ENCODE results near the gene TNIP2.

TNIP2 gene

DNA sequence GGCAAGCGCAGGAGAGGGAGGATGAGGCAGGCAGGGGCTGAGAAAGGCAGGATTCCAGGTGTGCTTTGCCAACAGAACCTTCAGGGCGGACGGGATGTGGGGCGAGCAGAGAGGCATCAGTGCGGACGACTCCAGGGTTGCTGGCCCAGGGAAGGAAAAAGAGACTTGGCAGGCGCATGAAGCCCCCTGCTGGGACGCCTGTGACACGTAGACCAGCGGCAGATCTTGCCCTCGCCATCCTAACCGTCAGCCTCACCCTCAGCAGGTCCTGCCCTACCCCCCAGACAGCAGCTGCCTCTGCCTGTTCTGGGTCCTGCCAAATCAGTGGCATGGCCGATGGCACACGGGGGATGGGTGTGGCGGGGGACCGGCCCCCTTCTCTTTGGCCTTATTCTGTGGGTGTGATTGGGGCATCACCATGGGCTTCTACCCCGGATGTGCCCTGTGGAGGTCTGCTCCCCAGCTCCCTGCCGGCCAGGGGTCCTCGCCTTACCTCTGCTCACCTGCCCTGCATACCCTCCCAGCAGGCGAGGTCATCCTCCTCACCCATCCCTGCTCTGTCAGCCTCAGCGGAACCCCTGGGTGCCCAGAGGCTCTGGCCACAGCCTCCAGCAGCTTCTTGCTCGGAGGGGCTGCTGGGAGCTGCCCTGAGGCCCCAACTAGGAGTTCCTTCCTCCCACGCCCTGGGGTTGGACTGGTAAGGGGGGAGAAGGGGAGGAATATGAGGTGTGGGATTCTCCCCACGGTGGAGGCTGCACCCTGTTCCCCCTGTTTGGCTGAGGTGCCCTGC is 33.9 kb upstream of the TNIP2 start:
- TF ChIP-seq, protein P1, sequence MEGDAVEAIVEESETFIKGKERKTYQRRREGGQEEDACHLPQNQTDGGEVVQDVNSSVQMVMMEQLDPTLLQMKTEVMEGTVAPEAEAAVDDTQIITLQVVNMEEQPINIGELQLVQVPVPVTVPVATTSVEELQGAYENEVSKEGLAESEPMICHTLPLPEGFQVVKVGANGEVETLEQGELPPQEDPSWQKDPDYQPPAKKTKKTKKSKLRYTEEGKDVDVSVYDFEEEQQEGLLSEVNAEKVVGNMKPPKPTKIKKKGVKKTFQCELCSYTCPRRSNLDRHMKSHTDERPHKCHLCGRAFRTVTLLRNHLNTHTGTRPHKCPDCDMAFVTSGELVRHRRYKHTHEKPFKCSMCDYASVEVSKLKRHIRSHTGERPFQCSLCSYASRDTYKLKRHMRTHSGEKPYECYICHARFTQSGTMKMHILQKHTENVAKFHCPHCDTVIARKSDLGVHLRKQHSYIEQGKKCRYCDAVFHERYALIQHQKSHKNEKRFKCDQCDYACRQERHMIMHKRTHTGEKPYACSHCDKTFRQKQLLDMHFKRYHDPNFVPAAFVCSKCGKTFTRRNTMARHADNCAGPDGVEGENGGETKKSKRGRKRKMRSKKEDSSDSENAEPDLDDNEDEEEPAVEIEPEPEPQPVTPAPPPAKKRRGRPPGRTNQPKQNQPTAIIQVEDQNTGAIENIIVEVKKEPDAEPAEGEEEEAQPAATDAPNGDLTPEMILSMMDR (IDR thresholded peaks at IDR 0.05; ENCODE audit: insufficient read depth, low read length, missing control alignments), result no peak
- no peak overlapping the region for H3K4me3 ChIP-seq (ENCODE audit: low read depth, low read length)
- DNase-seq (ENCODE audit: low read depth, low spot score), result no peak
- ChIA-PET POLR2A (no interaction called here), CTCF (no interaction called here)

DNA sequence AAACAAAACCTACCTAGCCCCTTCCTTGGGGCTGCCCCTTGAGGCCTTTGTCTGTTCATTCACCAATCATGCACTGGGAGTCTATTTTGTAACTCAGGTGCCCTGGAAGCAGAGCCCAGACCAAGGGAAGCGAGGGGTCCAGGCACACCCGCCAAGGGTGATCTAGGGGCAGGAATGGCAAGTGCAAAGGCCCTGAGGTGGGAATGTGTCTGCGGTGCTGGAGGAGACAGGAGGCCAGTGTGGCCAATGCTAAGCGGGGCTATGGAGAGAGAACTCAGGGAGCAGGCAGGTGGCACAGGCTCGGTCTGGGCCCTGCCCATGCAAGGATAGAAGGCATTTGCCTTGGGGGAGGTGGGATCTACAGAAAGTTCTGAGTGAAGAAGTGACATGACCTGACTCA is 33.2 kb upstream of the TNIP2 start:
- TF ChIP-seq, protein P1 (IDR thresholded peaks at IDR 0.05; ENCODE audit: insufficient read depth, low read length, missing control alignments), result no peak
- H3K4me3 ChIP-seq (ENCODE audit: low read depth, low read length), result no peak overlapping the region
- CTCF ChIA-PET, result no interaction called here
- no peak for DNase-seq (ENCODE audit: low read depth, low spot score)
- POLR2A ChIA-PET, result no interaction called here

DNA sequence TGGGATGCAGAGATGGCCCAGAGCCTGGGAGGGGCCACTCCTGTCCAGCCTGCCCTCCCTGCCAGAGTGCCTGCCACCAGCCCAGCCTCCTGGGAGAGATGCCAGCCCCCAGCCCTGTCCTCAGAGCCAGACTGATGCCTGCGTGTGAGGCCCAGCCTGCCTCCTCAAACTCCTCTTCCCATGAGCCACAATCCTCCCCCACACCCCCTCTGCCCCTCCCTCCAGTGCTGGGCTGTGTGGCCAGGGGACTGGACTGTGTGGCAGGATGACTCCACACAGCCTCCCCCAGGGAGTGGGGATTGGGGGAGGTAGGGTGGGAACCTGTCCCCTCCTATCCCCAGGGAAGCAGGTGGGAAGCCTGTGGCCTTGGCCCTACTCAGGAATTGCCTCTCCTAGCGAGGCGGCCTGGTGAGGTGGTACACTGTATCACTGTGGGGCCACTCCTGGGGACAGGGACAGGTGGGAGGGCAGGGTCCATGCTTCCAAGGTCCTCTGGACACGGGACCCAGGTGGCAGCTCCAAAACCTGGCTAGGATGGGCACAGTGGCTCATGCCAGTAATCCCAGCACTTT is 32.5 kb upstream of the TNIP2 start:
- CTCF ChIA-PET, result no interaction called here
- no peak overlapping the region for H3K4me3 ChIP-seq (ENCODE audit: low read depth, low read length)
- POLR2A ChIA-PET, result no interaction called here
- no peak for DNase-seq (ENCODE audit: low read depth, low spot score)
- TF ChIP-seq, protein P1 (IDR thresholded peaks at IDR 0.05; ENCODE audit: insufficient read depth, low read length, missing control alignments), result no peak

DNA sequence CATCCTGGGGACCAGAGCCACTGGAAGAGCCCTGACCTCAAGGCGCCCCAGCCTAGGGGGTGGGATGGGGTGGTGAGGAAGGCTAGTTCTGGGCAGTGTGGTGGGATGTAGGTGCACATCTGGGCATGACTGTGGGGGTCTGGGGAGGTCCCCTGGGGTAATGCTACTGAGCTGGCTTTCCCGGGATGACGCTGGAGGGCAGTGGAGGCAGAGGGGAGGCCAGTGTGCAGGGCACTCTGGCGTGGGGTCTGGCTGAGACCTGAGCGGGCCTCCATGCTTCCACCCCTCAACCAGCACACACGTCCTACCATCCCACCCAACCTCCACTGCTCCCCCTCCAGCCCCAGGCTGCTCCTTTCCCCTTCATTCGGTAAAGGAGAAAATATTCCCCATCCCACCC is 32.0 kb upstream of the TNIP2 start:
- POLR2A ChIA-PET, result no interaction called here
- CTCF ChIA-PET, result interaction anchor here (2.9 kb wide), 1 partner anchor 25 kb away, joined by 10 read pairs; no protein-coding TSS in a partner anchor
- TF ChIP-seq, protein P1 (IDR thresholded peaks at IDR 0.05; ENCODE audit: insufficient read depth, low read length, missing control alignments), result no peak
- H3K4me3 ChIP-seq (ENCODE audit: low read depth, low read length), result no peak overlapping the region
- no peak for DNase-seq (ENCODE audit: low read depth, low spot score)

DNA sequence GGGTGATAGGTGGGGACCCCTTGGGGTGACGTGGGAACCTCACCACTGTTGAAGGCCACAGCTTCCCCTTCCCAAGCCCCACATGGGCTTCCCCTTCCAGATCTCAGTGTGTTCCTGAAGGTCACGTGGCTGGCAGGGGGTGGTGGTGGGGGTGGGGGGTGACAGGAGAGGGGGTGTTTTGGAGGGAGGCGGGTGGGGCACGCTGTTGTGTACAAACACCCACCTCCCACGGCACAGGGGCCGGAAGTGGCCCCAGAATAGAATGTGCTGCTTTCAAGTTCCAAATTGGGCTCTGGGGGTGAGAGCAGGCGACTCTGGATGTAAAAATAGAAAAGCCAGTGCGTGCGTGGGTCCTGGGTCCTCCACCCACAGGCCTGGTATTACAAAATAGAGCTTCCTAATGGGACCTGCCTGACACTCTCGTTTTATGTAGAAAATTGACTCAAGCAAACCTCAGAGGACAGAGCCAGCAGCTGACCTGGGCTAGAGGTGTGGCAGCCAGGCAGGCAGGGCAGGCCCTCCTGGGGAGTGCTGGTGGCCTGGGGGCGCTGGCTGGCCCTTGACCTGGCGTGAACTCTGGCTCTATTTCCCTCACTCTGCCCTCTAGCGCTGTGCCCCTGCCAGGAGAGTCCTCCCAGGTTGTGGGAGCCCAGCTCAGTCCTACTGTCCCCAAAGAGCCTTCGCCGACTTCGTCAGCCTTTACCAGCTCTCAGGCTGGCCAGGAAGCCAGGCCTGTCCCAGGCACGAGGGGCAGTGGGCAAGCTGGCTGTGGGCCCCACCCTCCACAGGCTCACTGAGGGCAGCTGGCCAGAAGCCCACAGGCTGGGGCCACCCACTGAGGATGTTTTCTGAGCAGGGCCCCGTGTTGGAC is 31.3 kb upstream of the TNIP2 start:
- H3K4me3 ChIP-seq (ENCODE audit: low read depth, low read length), result no peak overlapping the region
- no peak for DNase-seq (ENCODE audit: low read depth, low spot score)
- ChIA-PET CTCF (interaction anchor here (2.9 kb wide), 1 partner anchor 24 kb away, joined by 10 read pairs; no protein-coding TSS in a partner anchor), POLR2A (no interaction called here)
- TF ChIP-seq, protein P1 (IDR thresholded peaks at IDR 0.05; ENCODE audit: insufficient read depth, low read length, missing control alignments), result no peak

DNA sequence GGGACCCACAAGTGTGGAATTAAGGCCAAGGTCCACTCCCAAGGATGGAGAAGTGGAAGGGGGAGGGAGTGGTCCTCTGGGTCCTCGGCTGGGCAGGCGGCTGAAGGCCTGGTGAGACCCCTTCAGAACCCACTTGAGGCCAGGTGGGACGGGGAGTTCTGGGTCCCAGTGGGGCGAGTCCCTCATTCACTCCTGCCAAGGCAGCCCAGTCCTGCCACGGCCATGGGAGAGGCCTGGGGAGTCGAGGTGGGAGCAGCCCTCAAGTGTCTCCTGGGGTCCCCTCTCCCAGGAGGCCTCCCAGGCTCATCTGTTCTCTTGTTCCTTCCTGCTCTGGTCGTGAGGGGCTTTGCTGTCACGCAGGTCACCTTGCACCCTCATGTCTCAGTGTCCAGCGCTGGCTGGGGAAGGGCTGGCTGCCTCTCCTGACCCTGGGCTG is 30.7 kb upstream of the TNIP2 start:
- POLR2A ChIA-PET, result no interaction called here
- TF ChIP-seq, protein P1 (IDR thresholded peaks at IDR 0.05; ENCODE audit: insufficient read depth, low read length, missing control alignments), result no peak
- CTCF ChIA-PET, result interaction anchor here (2.9 kb wide), 1 partner anchor 23 kb away, joined by 10 read pairs; no protein-coding TSS in a partner anchor
- no peak overlapping the region for H3K4me3 ChIP-seq (ENCODE audit: low read depth, low read length)
- DNase-seq (ENCODE audit: low read depth, low spot score), result no peak
